Measurements from ENCODE around the gene POU3F3.
A peak's percentile ranks its signal among the peaks of the same experiment; 100 is the strongest.

The POU3F3 gene

DNA sequence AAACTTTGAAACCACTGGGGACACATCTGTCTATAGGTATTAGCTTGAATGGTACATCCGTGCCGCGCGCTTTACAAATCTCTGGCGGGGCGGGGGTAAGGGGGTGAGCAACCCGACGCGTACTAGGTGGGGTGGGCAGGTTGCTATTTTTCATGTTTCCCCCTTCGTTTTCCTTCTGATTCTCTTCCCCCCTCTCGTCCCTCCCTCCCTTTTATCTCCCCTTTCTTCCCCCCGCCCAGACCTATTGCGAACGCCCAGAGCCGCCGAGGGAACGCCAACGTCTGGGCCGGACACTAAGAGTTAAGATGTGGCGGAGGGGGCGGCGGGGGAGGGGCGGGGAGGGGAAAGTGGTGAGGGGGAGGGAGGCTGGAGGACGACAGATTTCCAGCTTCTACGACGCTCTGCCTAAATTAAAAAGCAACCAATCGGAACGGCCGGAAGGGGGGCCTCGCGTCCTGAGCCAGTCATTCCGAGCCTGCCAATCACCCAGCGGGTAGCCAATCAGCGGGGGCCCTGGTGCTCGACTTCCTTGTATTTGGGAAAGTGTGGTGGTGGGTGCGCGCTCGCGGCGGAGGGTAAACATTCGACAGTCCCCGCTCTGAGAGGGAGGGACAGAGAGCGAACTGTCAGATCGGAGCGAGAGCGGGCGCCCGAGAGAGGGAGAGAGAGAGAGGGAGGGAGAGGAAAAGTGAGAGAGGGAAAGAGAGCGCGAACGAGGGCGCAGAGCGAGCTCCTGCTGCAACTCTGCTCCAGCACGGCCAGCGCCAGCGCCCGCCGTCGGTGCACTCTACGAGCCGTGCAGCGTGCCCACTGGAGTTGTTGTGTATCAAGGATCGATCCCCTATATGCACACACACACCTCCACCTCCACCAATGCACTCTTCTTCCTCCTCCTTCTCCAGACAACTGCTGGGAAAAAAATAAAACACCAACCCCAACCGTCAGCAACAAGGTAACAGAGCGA, at the start of gene POU3F3 (continued):
- TF ChIP-seq, protein P1, sequence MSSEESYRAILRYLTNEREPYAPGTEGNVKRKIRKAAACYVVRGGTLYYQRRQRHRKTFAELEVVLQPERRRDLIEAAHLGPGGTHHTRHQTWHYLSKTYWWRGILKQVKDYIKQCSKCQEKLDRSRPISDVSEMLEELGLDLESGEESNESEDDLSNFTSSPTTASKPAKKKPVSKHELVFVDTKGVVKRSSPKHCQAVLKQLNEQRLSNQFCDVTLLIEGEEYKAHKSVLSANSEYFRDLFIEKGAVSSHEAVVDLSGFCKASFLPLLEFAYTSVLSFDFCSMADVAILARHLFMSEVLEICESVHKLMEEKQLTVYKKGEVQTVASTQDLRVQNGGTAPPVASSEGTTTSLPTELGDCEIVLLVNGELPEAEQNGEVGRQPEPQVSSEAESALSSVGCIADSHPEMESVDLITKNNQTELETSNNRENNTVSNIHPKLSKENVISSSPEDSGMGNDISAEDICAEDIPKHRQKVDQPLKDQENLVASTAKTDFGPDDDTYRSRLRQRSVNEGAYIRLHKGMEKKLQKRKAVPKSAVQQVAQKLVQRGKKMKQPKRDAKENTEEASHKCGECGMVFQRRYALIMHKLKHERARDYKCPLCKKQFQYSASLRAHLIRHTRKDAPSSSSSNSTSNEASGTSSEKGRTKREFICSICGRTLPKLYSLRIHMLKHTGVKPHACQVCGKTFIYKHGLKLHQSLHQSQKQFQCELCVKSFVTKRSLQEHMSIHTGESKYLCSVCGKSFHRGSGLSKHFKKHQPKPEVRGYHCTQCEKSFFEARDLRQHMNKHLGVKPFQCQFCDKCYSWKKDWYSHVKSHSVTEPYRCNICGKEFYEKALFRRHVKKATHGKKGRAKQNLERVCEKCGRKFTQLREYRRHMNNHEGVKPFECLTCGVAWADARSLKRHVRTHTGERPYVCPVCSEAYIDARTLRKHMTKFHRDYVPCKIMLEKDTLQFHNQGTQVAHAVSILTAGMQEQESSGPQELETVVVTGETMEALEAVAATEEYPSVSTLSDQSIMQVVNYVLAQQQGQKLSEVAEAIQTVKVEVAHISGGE (tag by site-specific recombination; conservative IDR thresholded peaks at IDR 0.05; ENCODE audit: low read depth), result peak; percentile 49
- peak; percentile 24; the same call in 1 of the 2 replicates for TF ChIP-seq ZFP69B (tag by site-specific recombination; IDR thresholded peaks at IDR 0.05)
- TF ChIP-seq ZNF629 (tag by site-specific recombination; IDR thresholded peaks at IDR 0.05), result 0 out of 2 replicates have a peak, but pooled peaks have one; percentile 29
- TF ChIP-seq ZNF184 (tag by site-specific recombination; IDR thresholded peaks at IDR 0.05), result no peak
- TF ChIP-seq ZBTB17 (tag by site-specific recombination; IDR thresholded peaks at IDR 0.05), result peak; percentile 96
- no peak for TF ChIP-seq ZNF518A (tag by site-specific recombination; conservative IDR thresholded peaks at IDR 0.05; ENCODE audit: low read depth)
- no peak for TF ChIP-seq YY1 (tag by site-specific recombination; IDR thresholded peaks at IDR 0.05)
- no peak for TF ChIP-seq ZBTB7A (tag by site-specific recombination; IDR thresholded peaks at IDR 0.05; ENCODE audit: low read depth)
- TF ChIP-seq ELK4 (IDR thresholded peaks at IDR 0.05; ENCODE audit: borderline replicate concordance, low read depth, low read length), result no peak
- peak; percentile 54; the same call in 1 of the 2 replicates for TF ChIP-seq ZNF391 (tag by site-specific recombination; IDR thresholded peaks at IDR 0.05; ENCODE audit: borderline replicate concordance, low read depth)
- peak; percentile 23; the same call in 1 of the 2 replicates for TF ChIP-seq KLF9 (tag by site-specific recombination; IDR thresholded peaks at IDR 0.05; ENCODE audit: low read depth)
- TF ChIP-seq MEIS1 (CRISPR knock-in tag; IDR thresholded peaks at IDR 0.05; ENCODE audit: borderline replicate concordance), result no peak
- TF ChIP-seq ZNF248 (tag by site-specific recombination; IDR thresholded peaks at IDR 0.05), result no peak
- TF ChIP-seq TRIM28 (IDR thresholded peaks at IDR 0.05; ENCODE audit: borderline replicate concordance, low read length), result 0 out of 2 replicates have a peak, but pooled peaks have one; percentile 24
- TF ChIP-seq HOXC10 (CRISPR knock-in tag; IDR thresholded peaks at IDR 0.05), result no peak
- no peak for TF ChIP-seq ZNF426 (tag by site-specific recombination; IDR thresholded peaks at IDR 0.05)
- no peak for TF ChIP-seq ZNF785 (tag by site-specific recombination; IDR thresholded peaks at IDR 0.05)
- no peak for TF ChIP-seq GLI2 (tag by site-specific recombination; IDR thresholded peaks at IDR 0.05; ENCODE audit: borderline replicate concordance, low read depth)
- TF ChIP-seq GLIS2 (tag by site-specific recombination; IDR thresholded peaks at IDR 0.05), result no peak
- peak; percentile 47 for TF ChIP-seq SP3 (tag by site-specific recombination; IDR thresholded peaks at IDR 0.05)
- TF ChIP-seq GLI4 (tag by site-specific recombination; IDR thresholded peaks at IDR 0.05), result no peak
- no peak for TF ChIP-seq ZNF354C (tag by site-specific recombination; IDR thresholded peaks at IDR 0.05; ENCODE audit: borderline replicate concordance, low read depth)
- peak; percentile 87 for TF ChIP-seq ZBTB26 (tag by site-specific recombination; optimal IDR thresholded peaks at IDR 0.05)
- TF ChIP-seq SETDB1 (IDR thresholded peaks at IDR 0.05; ENCODE audit: insufficient read length, low read length), result no peak
- TF ChIP-seq ZNF394 (tag by site-specific recombination; IDR thresholded peaks at IDR 0.05; ENCODE audit: borderline replicate concordance), result peak; percentile 16; the same call in 1 of the 2 replicates
- TF ChIP-seq ZBTB48 (tag by site-specific recombination; IDR thresholded peaks at IDR 0.05), result peak; percentile 85

Data from HEK293 (cell line).